Activated CD4-positive, CD25-positive, alpha-beta regulatory T cell treated with anti-CD3 and anti-CD28 coated beads, Interleukin-2, amount 50 U/mL, for 72 hours (primary cell): Measurements from ENCODE around the gene OR9K2.
"Not testable (repeated sequence)": the region's sequence is repeated elsewhere in the genome, so short reads cannot be mapped to it uniquely, and the experiment has no call there.

Experiments
- DNase-seq: peaks from one replicate; pipeline ENCODE4 v3.0.0; 2021

OR9K2 gene, protein sequence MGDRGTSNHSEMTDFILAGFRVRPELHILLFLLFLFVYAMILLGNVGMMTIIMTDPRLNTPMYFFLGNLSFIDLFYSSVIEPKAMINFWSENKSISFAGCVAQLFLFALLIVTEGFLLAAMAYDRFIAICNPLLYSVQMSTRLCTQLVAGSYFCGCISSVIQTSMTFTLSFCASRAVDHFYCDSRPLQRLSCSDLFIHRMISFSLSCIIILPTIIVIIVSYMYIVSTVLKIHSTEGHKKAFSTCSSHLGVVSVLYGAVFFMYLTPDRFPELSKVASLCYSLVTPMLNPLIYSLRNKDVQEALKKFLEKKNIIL

DNA sequence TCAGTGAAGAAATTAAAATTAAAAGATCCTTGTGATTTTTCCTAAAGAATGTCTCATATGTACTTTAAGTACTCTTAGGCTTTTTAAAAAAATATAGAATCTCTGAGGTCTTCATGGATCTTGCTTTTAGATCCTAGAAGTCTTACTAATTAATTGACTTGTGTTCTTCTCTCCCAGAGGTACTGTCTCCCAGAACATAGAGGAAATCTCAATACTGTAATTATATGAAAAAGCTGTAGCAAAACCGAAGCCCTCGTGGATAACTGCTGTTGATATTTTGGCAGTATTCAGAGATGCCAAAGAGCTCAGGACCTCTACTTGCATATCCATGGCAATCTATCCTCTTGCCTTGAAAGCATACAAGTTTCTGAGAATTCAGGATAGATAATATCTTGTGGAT, at the start of gene OR9K2:
OR9K2 (plus strand) TSS at position 301 of the 400 bp plus-strand sequence. CDS start 3,429 bp downstream, outside the sequence.
- DNase-seq, result no peak

DNA sequence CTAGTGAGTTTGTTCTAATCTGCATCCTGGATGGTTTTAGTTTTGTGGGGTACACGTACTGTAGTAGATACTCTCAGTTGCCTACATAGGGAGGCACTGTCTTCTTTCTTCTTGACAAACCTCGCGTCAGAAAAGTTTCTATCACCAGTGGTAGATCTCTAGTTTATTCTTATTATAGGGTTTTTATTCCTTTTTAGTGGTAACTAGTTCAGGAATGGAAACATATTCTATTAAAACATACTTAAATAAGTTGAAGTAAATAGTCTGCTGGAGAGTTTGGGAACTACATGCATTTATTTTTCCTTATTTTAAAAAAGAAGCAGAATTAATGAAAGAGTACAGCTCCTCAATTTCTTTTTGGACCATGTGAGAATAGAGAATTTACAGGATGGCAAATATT, 33.6 kb upstream of the OR9K2 start:
- DNase-seq, result no peak

DNA sequence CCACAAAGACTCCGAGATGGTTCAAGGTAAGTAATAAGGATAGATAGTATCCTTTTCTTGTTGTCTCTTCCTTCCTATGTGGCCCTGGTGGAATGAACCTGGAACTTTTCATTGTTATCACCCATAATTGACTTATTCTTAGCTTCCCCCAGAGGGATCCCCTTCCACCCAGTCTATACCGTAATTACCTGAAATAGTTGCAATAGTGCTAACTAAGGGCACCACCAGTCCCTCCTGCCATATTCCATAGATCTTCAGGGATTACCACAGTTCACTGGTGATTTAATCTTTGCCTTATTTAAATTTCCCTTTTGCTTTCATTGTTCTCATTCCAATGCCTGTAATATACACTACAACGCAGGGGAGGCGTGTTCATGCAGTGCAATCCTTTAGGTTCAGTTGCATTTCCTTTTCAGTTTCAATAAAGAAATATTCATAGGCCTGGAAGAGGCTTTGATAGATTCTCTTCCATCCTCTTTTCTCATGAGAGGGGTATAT, 13.8 kb upstream of the OR9K2 start:
- no peak for DNase-seq

DNA sequence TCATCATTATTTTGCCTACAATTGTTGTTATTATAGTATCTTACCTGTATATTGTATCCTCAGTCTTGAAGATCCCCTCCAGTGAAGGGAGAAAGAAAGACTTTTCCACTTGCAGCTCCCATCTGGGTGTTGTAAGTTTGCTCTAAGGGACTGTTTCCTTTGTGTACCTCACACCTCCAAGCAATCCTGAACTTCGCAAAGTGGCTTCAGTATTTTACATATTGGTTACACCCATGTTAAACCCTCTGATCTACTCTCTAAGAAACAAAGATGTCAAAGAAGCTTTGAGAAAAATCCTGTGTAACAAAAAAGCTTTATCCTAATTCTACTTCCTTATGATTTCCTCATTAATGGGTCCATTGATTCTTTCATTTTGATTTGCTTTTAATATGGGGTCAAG, 10.1 kb upstream of the OR9K2 start:
- no peak for DNase-seq

DNA sequence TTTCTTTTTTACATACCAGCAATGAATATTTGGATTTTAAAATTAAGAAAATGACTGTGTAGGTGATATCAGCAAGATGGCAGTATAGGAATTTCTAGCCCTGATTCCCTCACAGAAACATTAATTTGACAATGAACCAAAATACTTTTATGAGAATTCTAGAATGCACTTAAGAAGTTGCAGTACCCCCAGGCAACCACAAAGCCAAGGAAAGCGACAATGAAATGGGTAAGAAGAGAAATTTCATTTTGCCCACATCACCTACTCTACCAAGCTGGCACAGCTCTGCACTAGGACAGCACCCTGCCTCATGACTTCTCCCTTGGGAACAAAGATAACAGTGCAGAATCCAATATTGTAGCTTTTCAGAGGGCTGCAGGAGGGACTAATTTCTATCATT, 6.6 kb downstream of the OR9K2 start:
- no peak for DNase-seq

DNA sequence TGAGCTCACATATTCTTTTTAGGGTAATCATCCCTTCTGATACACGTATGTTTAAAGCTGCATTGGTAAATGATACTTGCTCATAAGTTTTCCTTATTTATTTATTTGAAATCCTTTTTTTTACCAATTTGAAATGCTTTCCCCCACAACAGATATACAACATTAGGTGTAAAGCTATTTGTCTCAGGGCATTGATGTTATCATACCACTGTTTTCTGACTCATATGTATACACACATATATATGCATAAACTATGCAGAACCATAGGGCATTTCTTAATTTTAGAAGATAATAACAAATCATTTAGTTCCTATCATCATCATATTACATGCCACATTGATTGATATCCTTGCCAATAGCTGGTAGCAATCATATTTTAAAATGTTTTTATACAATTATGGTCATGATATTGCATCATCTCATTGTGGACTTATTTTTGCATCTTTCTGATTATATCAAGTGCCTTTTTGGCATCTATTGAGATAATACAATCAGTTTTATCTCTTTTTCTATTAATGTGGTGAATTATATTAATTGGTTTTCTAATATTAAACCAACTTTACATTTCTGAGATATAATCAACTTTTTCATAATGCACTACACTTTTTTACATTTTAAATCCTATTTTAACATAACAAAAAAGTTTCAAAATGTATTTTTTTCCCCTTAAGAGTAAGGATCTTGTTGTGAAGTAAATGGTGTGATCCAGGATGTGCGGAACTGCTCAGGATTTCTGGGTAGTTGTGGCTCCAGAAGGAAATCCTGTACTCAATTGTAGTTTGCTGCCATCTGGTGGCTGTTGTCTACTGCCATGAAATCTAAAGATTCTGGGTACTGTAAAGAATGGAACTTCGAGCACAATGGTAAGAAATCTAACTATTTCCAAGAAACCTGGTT, 16.7 kb downstream of the OR9K2 start:
- DNase-seq, result no peak

DNA sequence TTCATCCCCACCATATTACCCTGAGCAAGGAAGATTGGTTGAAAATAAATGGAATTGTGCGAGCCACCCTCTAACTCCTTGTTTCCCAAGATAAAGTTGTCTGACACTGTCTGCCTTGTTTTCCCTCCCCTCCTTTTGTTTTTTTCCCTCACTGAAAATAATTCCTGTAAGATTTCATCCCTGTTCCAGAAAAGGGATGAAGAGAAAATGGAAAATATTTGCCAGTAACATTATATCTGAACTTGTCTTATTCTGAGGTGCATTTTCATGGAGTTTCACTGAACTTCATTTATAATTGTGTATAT, 17.3 kb downstream of the OR9K2 start:
- DNase-seq, result no peak

DNA sequence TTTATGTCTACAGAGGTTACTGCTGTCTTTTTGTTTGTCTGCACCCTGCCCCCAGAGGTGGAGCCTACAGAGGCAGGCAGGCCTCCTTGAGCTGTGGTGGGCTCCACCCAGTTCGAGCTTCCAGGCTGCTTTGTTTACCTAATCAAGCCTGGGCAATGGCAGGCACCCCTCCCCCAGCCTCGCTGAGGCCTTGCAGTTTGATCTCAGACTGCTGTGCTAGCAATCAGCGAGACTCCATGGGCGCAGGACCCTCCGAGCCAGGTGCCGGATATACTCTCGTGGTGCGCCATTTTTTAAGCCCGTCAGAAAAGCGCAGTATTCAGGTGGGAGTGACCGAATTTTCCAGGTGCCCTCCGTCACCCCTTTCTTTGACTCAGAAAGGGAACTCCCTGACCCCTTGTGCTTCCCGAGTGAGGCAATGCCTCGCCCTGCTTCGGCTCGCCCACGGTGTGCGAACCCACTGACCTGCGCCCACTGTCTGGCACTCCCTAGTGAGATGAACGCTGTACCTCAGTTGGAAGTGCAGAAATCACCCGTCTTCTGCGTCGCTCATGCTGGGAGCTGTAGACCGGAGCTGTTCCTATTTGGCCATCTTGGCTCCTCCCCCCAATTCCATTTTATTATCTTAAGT, 40.9 kb downstream of the OR9K2 start:
- DNase-seq, result not testable (repeated sequence)

DNA sequence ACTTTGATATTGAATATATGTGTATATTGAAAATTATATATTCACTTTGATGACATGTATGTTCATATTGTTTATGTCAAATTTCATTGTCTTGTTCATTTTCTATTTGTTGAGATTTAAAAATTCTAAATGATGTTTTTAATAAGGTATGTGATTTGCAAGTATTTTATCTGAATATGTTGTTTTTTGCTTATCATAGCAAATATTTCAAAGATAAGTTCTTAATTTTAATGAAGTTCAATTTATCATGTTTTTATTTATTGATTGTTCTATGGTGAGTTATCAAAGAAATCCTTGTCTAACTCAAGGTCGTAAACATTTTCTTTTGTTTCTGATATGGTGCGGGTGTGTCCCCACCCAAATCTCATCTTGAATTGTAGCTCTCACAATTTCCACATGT, 45.2 kb downstream of the OR9K2 start:
- no peak for DNase-seq

DNA sequence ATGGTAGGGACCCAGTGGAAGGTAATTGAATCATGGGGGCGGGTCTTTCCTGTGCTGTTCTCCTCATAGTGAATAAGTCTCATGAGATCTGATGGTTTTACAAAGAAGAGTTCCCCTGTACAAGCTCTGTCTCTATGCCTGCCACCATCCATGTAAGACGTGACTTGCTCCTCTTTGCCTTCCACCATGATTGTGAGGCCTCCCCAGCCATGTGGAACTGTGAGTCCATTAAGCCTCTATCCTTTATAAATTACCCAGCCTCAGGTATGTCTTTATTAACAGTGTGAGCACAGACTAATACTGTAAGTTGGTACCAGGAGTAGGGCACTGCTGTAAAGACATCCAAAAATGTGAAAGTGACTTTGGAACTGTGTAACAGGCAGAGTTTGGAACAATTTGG, 45.6 kb downstream of the OR9K2 start:
- not testable (repeated sequence) for DNase-seq

DNA sequence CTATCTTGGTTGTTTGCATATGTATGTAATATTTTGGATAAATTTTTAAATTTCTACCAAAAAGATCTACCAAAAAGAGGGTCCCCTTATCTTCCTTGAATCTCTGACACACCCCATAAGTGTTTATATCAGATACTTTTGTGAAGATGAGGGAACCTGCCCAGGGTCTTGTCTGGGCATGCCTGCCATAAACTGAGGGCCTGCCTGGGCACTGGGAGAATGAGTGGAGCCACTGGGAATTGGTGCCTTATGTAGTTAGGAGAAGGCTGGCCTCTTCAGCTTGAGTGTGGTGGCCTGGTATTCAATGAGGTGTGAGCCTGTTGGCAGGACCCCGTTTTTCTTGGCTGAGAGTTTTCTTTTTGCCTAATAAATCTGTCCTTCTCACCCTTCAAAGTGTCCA, 46.5 kb downstream of the OR9K2 start:
- no peak for DNase-seq

DNA sequence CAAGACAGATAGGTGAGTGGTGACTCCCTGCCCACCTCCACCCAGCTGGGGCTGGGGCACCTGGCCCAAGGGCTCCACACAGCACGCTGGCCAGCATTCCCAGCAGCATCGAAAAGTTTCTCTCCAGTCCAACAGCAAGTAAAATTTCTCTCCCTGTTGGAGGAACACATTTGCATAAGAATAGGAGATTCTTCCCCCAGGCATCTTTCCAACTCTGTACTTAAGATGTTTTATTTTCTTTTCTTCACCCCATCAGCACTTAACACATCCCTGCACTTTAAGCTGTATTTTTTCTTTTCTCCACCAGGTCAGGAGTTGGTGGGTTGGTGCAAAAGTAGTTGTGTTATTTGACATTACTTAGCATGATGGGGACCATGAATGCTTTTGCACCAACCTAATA, 47.2 kb downstream of the OR9K2 start:
- DNase-seq, result no peak
